ENCODE results near the gene TBP.

Gene TBP

DNA sequence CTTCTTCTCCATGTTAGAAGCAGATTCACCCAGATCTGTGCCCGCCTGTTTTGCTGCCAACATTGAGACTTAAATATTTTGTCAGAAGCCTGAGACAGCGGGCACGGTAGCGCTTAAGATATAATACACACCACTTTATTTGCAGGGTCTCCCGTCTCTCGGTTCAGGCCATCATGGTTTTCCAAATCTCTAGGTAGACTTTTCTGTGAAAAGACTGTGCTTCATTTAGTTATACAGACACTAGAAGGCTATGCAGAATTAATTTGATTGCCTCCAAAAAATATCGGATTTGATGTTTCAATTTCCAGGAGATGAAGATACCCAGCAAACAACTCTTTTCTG is 598 bp downstream of the TBP start:
- TF ChIP-seq, protein P1, sequence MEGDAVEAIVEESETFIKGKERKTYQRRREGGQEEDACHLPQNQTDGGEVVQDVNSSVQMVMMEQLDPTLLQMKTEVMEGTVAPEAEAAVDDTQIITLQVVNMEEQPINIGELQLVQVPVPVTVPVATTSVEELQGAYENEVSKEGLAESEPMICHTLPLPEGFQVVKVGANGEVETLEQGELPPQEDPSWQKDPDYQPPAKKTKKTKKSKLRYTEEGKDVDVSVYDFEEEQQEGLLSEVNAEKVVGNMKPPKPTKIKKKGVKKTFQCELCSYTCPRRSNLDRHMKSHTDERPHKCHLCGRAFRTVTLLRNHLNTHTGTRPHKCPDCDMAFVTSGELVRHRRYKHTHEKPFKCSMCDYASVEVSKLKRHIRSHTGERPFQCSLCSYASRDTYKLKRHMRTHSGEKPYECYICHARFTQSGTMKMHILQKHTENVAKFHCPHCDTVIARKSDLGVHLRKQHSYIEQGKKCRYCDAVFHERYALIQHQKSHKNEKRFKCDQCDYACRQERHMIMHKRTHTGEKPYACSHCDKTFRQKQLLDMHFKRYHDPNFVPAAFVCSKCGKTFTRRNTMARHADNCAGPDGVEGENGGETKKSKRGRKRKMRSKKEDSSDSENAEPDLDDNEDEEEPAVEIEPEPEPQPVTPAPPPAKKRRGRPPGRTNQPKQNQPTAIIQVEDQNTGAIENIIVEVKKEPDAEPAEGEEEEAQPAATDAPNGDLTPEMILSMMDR (conservative IDR thresholded peaks at IDR 0.05; ENCODE audit: control insufficient read depth, insufficient read depth, low read depth, low read length), result no peak
- peak overlapping the region; percentile 95 for H3K4me3 ChIP-seq (ENCODE audit: control insufficient read depth, low read depth, low read length)
- no peak for DNase-seq (ENCODE audit: low read depth)

- peak overlapping the region; percentile 95 for H3K4me3 ChIP-seq (ENCODE audit: control insufficient read depth, low read depth, low read length)
- TF ChIP-seq, protein P1 (conservative IDR thresholded peaks at IDR 0.05; ENCODE audit: control insufficient read depth, insufficient read depth, low read depth, low read length), result no peak
- no peak for DNase-seq (ENCODE audit: low read depth)
Observed at GRCh38 chr6:170555305-170555704, 1.1 kb downstream of the TBP start.

- no peak for DNase-seq (ENCODE audit: low read depth)
- TF ChIP-seq, protein P1 (conservative IDR thresholded peaks at IDR 0.05; ENCODE audit: control insufficient read depth, insufficient read depth, low read depth, low read length), result no peak
- H3K4me3 ChIP-seq (ENCODE audit: control insufficient read depth, low read depth, low read length), result no peak overlapping the region
Observed at GRCh38 chr6:170561555-170561954, 7.4 kb downstream of the TBP start.

DNA sequence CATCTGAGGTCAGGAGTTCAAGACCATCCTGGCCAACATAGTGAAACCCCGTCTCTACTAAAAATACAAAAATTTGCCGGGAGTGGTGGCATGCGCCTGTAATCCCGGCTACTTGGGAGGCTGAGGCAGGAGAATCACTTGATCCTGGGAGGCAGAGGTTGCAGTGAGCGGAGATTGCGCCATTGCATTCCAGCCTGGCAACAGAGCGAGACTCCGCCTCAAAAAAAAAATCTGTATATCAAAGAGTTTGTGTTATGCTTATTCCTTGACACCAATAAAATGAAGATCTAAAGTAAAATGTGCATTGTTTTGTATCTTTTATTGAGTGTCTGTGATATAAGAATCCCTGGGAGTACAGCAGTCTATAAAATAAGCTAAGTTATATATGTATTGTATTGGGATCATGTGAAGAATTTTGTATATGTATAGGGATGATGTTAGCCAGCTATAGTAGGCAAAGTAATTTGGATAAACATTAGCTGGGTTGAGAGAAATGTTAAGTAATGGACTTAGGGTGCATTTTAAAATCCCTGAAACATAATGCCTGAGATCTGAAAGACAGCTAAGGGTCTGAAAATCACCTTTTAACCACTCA is 10.9 kb downstream of the TBP start:
- TF ChIP-seq, protein P1 (conservative IDR thresholded peaks at IDR 0.05; ENCODE audit: control insufficient read depth, insufficient read depth, low read depth, low read length), result no peak
- no peak for DNase-seq (ENCODE audit: low read depth)
- H3K4me3 ChIP-seq (ENCODE audit: control insufficient read depth, low read depth, low read length), result no peak overlapping the region

DNA sequence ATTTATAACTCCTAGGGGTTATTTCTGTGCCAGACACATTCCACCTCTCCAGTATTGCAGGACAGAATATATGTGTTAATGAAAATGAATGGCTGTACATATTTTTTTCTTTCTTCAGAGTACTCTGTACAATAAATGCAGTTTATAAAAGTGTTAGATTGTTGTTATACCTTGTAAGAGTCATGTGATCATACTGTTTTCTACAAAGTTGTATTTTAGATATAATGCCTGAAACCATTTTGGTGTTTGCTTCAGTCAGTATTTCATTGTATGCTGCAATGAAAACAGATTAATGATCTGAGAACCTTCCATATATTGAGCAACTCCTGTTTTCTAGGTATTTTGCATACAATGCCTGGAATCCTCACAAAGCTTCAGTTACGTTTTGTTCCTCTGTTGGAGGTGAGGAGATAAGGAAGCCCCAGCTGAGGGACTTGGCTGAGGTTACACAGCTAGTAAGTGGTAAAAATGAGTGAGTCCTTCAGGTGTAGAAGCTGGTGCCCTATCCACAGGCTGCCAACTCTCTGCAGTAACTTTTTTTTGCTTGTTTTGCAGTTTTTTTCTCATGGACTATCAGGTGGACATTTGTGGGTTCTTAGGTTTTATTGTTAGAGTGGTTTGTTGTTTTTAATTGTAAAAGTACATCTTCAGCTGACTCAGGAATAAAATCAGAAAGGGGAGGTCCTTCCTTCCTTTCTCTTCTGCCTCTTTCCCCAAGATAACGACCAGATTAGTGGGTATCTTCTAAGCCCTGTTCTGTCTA is 18.7 kb downstream of the TBP start:
- TF ChIP-seq, protein P1 (conservative IDR thresholded peaks at IDR 0.05; ENCODE audit: control insufficient read depth, insufficient read depth, low read depth, low read length), result no peak
- no peak for DNase-seq (ENCODE audit: low read depth)

DNA sequence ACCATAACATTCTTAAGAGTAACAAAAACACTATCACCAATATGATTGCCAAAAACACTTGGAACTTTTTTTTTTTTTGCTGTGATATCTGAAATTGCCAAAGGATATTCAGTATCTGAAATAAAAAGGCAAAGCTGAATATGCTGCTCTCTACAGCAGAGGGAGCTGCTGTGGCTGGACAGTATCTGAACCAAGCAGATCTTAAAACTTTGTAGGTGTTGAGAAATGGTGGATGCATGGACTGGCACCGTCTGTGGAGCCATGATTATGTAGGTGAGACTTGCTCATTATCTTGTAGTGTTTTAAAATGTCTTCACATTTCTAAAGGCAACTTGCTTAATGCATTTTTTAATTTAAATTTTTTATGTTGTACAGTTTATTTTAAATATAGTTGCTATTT is 21.1 kb downstream of the TBP start:
- TF ChIP-seq, protein P1 (conservative IDR thresholded peaks at IDR 0.05; ENCODE audit: control insufficient read depth, insufficient read depth, low read depth, low read length), result peak; percentile 42
- DNase-seq (ENCODE audit: low read depth), result peak; percentile 29
- no peak overlapping the region for H3K4me3 ChIP-seq (ENCODE audit: control insufficient read depth, low read depth, low read length)

More for the DNA sequence above, 18.7 kb downstream of the TBP start:
- H3K4me3 ChIP-seq (ENCODE audit: control insufficient read depth, low read depth, low read length), result no peak overlapping the region

Data from fibroblast of mammary gland (primary cell).